Esophagus (tissue), 2 donors: Measurements from ENCODE around the gene FKBP2. TPM values are rescaled to one million over a fixed set of nuclear protein-coding genes. Genes with fewer than 3 reads are reported as not detected.
A peak's percentile ranks its signal among the peaks of the same experiment; 100 is the strongest.

Source experiments
- H3K27ac ChIP-seq, 2 donors: one replicate each; pipeline ENCODE4 v1.5.1; 2013; ENCODE audit warnings: low read depth in 2 of 2, mild to moderate bottlenecking in 2 of 2, inconsistent platforms in 1 of 2, low read length in 1 of 2, moderate library complexity in 1 of 2
- H3K27me3 ChIP-seq, 2 donors: one replicate each; pipeline ENCODE4 v1.6.1; 2013; ENCODE audit warnings: low read length in 2 of 2, control low read depth in 1 of 2, mild to moderate bottlenecking in 1 of 2; ENCODE audit not compliant: insufficient read depth in 2 of 2, control insufficient read depth in 1 of 2
- H3K36me3 ChIP-seq, 2 donors: one replicate each; pipeline ENCODE4 v1.6.1; 2013; ENCODE audit warnings: low read length in 1 of 2; ENCODE audit not compliant: control insufficient read depth in 2 of 2, insufficient read depth in 2 of 2
- H3K4me1 ChIP-seq, 2 donors: one replicate each; pipeline ENCODE4 v1.6.1; 2013; ENCODE audit warnings: low read length in 1 of 2; ENCODE audit not compliant: control insufficient read depth in 2 of 2, insufficient read depth in 2 of 2
- H3K4me3 ChIP-seq, 2 donors: one replicate each; pipeline ENCODE4 v1.5.1; 2013; ENCODE audit warnings: low read length in 2 of 2, mild to moderate bottlenecking in 2 of 2, low read depth in 1 of 2, moderate library complexity in 1 of 2
- H3K9me3 ChIP-seq, 2 donors: one replicate each; pipeline ENCODE4 v1.6.1; 2013; ENCODE audit warnings: mild to moderate bottlenecking in 2 of 2, low read depth in 1 of 2, low read length in 1 of 2, moderate library complexity in 1 of 2; ENCODE audit not compliant: control insufficient read depth in 2 of 2, insufficient read depth in 1 of 2
- WGBS, 2 donors: extraction: QIAGEN DNeasy Blood & Tissue Kit; methylation state at CpG; one replicate each; pipeline ENCODE4 v1.1.7; 2013; 5-methylcytosine and 5-hydroxymethylcytosine counted together
- polyA plus RNA-seq, 2 donors: library from polyadenylated mRNA; stranded (reverse); fragments of 200-250 nt; gene quantifications; one replicate each; pipeline ENCODE4 v1.2.3, GENCODE V29; 2013
- donor health status: healthy with polysubstance abuse.
- donor health status: Bipolar disorder and iron deficiency.

FKBP2 gene
- polyA plus RNA-seq, 2 donors: 119 to 202 TPM

DNA sequence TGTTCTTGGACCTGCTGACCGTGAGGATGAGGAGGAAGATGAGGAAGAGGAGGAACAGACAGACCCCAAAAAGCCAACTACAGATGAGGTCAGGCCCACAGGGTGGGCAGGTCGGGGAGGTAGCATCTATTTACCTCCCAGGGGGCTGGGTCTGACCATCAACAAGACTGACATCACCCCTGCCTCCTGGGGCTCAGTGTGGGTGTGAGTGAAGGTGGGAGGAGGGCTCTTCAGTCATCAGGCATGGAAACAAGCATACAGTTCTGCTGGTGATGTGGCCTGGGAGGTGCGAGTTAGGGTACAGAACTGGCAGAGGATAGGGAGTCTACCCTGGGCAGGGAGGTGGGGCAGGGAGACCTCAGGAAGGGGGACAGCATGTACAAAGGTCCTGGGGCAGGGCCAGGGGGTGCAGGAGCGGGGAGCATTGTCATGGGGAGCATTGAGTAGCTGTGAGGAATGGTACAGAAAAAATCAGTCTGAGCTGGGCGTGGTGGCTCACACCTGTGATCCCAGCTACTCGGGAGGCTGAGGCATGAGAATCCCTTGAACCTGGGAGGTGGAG is 19.3 kb downstream of the FKBP2 start:
- Histone ChIP-seq H3K27ac (no peak overlapping the region), H3K27me3 (no peaks in the 10 kb centered on the region), H3K9me3 (no peaks in the 10 kb centered on the region), H3K4me3 (no peak overlapping the region), H3K4me1 (no peaks in the 10 kb centered on the region), H3K36me3 (peaks cover 18 to 73% of the 10 kb centered on the region in 2 donors)
- WGBS, 2 donors: 91 to 94% methylated on average over 6 of the region's 6 CpGs

GRCh38 chr11:64261556-64262080 is 20.7 kb downstream of the FKBP2 start:
- WGBS, 2 donors: 86 to 88% methylated on average over 18 of the region's 18 CpGs
- no peaks in the 10 kb centered on the region for H3K27me3 ChIP-seq
- no peaks in the 10 kb centered on the region for H3K9me3 ChIP-seq
- peaks cover 16 to 73% of the 10 kb centered on the region in 2 donors for H3K36me3 ChIP-seq
- H3K27ac ChIP-seq: no peak overlapping the region
- H3K4me3 ChIP-seq: no peak overlapping the region
- H3K4me1 ChIP-seq: no peaks in the 10 kb centered on the region

DNA sequence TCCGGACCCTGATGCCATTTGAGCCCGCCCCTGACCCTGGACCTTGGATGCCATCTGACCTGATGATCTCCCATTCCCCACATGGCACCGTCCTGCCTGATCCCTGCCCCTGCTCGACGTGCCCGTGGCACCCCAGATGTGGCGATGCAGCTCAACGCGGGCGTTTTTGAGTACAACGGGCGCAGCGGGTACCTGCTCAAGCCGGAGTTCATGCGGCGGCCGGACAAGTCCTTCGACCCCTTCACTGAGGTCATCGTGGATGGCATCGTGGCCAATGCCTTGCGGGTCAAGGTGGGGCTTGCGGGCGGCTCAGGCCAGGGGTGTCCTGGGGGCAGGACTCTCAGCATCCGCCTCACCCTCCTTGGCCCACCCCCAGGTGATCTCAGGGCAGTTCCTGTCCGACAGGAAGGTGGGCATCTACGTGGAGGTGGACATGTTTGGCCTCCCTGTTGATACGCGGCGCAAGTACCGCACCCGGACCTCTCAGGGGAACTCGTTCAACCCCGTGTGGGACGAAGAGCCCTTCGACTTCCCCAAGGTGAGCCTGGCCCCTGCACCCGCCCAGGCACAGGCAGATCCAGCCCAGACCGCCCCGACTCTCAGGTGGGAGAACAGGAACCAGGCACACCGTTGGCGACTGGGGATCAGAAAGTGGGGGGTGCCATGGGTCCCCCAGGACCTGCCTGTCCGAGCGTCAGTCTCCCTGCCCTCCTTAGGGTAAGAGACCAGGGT is 21.5 kb downstream of the FKBP2 start:
- H3K4me1 ChIP-seq: peaks cover 0 to 5% of the 10 kb centered on the region in 2 donors
- no peak overlapping the region for H3K4me3 ChIP-seq
- 92% methylated on average over 42 of the region's 42 CpGs for WGBS, 2 donors
- no peaks in the 10 kb centered on the region for H3K27me3 ChIP-seq
- H3K27ac ChIP-seq: no peak overlapping the region
- H3K36me3 ChIP-seq: peaks cover 15 to 75% of the 10 kb centered on the region in 2 donors
- no peaks in the 10 kb centered on the region for H3K9me3 ChIP-seq

GRCh38 chr11:64263021-64263946 is 22.4 kb downstream of the FKBP2 start:
- H3K9me3 ChIP-seq: no peaks in the 10 kb centered on the region
- WGBS, 2 donors: 78 to 82% methylated on average over 29 of the region's 29 CpGs
- H3K27me3 ChIP-seq: no peaks in the 10 kb centered on the region
- peaks cover 0 to 10% of the 10 kb centered on the region in 2 donors for H3K4me1 ChIP-seq
- peaks cover 15 to 72% of the 10 kb centered on the region in 2 donors for H3K36me3 ChIP-seq
- no peak overlapping the region for H3K27ac ChIP-seq
- H3K4me3 ChIP-seq: no peak overlapping the region

- WGBS, 2 donors: 93 to 95% methylated on average over 8 of the region's 8 CpGs
- no peaks in the 10 kb centered on the region for H3K9me3 ChIP-seq
- peaks cover 4 to 16% of the 10 kb centered on the region in 2 donors for H3K4me1 ChIP-seq
- no peaks in the 10 kb centered on the region for H3K27me3 ChIP-seq
- no peak overlapping the region for H3K4me3 ChIP-seq
- H3K27ac ChIP-seq: no peak overlapping the region
- H3K36me3 ChIP-seq: peaks cover 13 to 66% of the 10 kb centered on the region in 2 donors
Observed at GRCh38 chr11:64263947-64264317, 23.0 kb downstream of the FKBP2 start.

DNA sequence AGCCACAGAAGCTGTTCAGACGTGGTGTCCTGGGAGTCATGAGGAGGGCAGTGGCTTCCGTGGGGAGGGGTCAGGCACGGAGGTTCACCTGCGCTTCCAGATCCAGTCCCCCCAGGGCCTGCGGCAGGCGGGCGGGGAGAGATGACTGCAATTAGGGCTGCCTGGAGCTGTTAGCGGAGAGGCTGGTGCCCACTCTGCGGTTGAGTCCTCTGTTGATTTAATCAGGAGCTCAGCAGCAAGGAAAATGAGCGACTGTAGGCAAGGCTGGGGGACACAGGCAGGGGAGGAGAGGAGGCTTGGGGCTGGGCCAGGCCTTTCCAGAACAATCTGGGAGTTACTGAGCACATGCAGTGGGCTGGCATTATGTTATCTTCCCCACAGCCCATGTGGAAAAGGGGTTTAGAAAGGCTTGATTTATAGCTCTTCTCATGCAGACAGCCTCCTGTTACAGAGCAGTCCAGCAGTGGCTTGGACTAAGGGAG is 23.5 kb downstream of the FKBP2 start:
- H3K27ac ChIP-seq: no peak overlapping the region
- WGBS, 2 donors: 82 to 92% methylated on average over 10 of the region's 10 CpGs
- H3K9me3 ChIP-seq: no peaks in the 10 kb centered on the region
- peaks cover 11 to 62% of the 10 kb centered on the region in 2 donors for H3K36me3 ChIP-seq
- no peak overlapping the region for H3K4me3 ChIP-seq
- no peaks in the 10 kb centered on the region for H3K27me3 ChIP-seq
- H3K4me1 ChIP-seq: peaks cover 4 to 20% of the 10 kb centered on the region in 2 donors

DNA sequence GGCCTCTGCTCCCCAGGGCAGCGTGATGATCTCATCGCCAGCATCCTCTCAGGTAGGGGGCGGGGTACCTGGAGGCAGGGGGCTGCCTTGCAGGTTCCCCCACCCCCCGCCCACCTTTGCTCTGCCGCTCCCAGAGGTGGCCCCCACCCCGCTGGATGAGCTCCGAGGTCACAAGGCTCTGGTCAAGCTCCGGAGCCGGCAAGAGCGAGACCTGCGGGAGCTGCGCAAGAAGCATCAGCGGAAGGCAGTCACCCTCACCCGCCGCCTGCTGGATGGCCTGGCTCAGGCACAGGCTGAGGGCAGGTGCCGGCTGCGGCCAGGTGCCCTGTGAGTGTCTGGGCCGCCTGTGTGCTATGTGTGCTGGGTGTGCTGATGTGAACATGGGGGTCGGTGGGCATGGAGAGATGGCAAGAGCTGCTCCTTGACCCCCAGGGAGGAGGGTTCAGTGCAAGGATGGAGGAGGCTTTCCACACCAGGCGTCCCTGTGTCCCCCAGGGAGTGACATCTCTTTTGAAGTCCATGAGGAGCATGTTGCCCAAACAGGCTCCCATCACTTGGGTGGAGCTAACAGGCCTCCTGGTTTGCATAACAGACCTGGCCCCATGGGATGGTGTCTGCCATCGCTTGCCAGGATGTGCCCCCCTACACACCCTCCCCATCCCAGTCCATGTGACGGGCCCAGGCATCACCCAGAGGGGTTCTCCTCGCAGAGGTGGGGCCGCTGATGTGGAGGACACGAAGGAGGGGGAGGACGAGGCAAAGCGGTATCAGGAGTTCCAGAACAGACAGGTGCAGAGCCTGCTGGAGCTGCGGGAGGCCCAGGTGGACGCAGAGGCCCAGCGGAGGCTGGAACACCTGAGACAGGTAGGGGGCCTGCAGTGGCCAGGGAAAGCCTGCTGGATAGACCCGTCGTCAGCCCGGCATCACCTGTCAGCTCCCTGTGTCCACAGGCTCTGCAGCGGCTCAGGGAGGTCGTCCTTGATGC is 24.6 kb downstream of the FKBP2 start:
- Histone ChIP-seq H3K4me3 (no peak overlapping the region), H3K4me1 (peaks cover 4 to 20% of the 10 kb centered on the region in 2 donors), H3K9me3 (no peaks in the 10 kb centered on the region), H3K36me3 (peaks cover 7 to 52% of the 10 kb centered on the region in 2 donors), H3K27ac (no peak overlapping the region), H3K27me3 (no peaks in the 10 kb centered on the region)
- 90 to 91% methylated on average over 35 of the region's 35 CpGs for WGBS, 2 donors

DNA sequence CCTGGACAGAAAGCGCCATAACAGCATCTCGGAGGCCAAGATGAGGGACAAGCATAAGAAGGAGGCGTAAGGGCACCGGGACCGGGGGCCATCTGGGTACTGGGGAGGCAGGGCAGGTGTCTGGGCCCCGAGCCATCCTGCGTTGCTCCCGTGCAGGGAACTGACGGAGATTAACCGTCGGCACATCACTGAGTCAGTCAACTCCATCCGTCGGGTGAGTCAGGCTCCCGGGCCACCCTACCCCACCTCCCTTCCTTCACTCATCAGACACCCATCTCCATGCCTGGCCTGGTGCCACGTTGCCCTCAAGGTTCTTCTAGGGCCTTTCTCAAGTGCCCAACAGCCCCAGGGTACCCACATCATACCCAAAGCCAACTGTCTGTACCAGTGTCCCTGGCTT is 25.4 kb downstream of the FKBP2 start:
- Histone ChIP-seq H3K4me3 (no peak overlapping the region), H3K4me1 (peaks cover 4 to 20% of the 10 kb centered on the region in 2 donors), H3K9me3 (no peaks in the 10 kb centered on the region), H3K27me3 (no peaks in the 10 kb centered on the region), H3K36me3 (peaks cover 5 to 49% of the 10 kb centered on the region in 2 donors), H3K27ac (peak overlapping the region in 1 of 2 donors; percentile 48)
- 81% methylated on average over 15 of the region's 15 CpGs for WGBS, 2 donors
